GM12875 (cell line): Measurements from ENCODE around the gene DOCK4.
"Not testable (repeated sequence)": the region's sequence is repeated elsewhere in the genome, so short reads cannot be mapped to it uniquely, and the experiment has no call there.

Source experiments
- H3K4me3 ChIP-seq: one replicate; pipeline ENCODE4 v1.5.1; 2011; ENCODE audit warnings: low read depth, low read length, control low read depth
- CTCF ChIP-seq: IDR thresholded peaks from 2 replicates; pipeline ENCODE4 v1.5.1; 2011; ENCODE audit warnings: low read depth, mild to moderate bottlenecking, control low read depth, inconsistent platforms, low read length, moderate library complexity, borderline replicate concordance; ENCODE audit not compliant: insufficient read depth

Gene DOCK4

DNA sequence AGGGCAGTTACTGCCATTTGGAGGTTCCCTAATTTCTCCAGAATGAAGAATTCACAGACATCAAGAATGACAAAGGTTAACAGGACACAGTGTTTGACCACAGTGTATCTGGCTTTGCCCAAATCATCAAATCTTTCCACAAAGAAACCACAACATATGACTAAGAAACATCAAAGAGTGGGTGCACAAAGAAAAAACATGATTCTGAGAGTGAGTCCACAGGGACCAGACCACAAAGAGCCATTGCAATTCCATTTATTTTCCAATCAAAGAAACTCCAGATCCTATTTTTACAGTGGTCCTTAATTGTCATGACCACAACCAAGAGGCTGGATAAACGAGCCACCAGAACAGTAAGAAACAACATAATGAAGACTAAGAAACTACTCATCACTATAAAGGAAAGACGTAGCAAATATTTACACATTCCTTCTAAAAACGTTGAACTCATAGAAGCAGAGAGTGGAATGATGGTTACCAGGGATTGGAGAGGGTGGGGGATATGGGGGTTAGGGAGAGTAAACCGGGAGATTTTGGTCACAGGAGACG is 286.5 kb downstream of the DOCK4 start:
- TF ChIP-seq CTCF, result no peak
- H3K4me3 ChIP-seq, result no peak overlapping the region

GRCh38 chr7:111919164-111919563 is 287.0 kb downstream of the DOCK4 start:
- H3K4me3 ChIP-seq, result no peak overlapping the region
- no peak for TF ChIP-seq CTCF

- H3K4me3 ChIP-seq, result no peak overlapping the region
- TF ChIP-seq CTCF, result no peak
Measured at GRCh38 chr7:111918461-111918860, 287.7 kb downstream of the DOCK4 start.

- not testable (repeated sequence) for H3K4me3 ChIP-seq
Measured at GRCh38 chr7:111917404-111917803, 288.8 kb downstream of the DOCK4 start.

DNA sequence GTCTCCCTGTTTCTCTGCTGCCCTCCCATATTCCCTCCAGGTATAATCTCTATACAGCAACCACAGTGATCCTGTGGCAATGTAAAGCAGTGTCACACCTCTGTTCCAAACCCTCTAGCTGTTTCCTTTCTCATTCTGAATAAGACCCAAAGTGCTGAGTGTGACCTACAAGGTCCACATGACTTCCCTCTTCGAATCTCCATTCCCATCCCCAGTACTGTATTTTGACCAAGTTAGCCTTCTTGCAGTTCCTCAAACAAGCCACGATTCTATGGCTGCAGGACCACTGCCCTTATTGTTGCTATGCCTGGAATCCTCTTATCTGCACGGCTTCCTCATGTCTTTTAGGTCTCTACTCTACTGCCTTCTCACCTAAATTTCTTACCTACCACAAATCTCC is 291.9 kb downstream of the DOCK4 start:
- H3K4me3 ChIP-seq, result no peak overlapping the region
- TF ChIP-seq CTCF, result no peak

DNA sequence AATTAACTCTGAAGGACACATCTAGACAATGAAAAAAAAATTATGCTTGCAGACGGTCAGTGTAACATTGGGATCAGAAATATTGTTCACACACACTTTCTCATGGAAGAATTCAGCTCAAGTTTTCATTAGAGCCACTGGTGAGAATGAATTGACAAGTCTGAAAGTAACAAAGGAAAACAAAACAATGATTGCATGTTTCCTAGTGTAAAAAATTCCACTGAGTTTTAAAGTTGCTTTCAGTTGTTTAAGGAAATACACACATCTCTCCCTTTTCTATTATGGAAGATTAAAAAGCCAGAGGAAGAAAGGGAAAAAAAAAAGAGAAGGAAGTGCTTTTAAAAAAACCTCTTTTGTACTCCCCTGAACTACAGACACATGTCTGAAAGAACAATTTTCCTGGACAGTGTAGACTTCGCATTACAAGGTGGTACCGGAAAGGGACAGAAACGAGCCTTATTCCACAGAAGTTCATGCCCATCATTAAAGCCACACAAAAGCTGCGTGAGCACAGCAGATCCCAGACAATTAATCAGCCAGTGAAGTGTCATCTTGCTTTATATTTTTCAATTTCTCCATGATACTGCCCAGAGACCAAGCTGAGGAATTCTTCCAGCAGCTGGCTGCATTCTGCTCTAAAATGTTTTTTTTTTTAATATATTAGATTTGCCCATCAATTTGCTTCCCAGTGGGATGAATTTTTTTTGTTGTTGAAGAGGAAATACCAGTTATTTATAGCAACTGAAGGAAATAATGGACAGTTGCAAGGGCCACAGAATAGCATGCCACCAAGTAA is 294.8 kb downstream of the DOCK4 start:
- H3K4me3 ChIP-seq, result no peak overlapping the region
- TF ChIP-seq CTCF, result no peak

DNA sequence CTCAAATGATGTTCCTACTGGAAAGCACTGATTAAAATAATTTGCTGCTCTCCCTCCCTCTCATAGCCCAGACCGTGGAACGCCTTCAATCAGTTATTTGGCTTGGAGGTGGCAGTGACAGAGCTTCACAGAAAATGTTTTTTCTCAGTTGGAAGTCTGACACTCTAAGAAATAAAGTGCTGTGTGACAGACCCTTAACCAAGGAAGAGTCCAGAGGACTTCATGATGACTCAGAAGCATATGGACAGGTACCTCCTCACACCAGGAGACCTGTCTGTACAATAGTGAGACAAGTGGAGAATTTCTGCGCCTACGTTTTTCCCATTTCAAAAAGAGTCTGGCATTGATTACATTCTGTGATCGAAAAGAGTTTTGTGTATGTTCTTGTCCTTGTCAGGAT is 295.5 kb downstream of the DOCK4 start:
- H3K4me3 ChIP-seq, result no peak overlapping the region
- TF ChIP-seq CTCF, result no peak

DNA sequence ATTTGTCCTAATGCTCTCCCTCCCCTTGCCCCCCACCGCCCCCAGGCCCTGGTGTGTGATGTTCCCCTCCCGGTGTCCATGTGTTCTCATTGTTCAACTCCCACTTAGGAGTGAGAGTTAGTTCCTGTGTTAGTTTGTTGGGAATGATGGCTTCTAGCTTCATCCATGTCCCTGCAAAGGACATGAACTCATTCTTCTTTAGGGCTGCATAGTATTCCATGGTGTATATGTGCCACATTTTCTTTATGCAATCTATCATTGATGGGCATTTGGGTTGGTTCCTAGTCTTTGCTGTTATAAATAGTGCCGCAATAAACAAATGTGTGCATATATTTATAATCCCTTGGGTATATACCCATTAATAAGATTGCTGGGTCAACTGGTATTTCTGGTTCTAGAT is 297.5 kb downstream of the DOCK4 start:
- not testable (repeated sequence) for H3K4me3 ChIP-seq
